Activated CD8-positive, alpha-beta memory T cell treated with anti-CD3 and anti-CD28 coated beads for 36 hours (primary cell): ENCODE data around the gene COMMD10. TPM values are rescaled to one million over a fixed set of nuclear protein-coding genes. Genes with fewer than 3 reads are reported as not detected.
"Not testable (repeated sequence)": the region's sequence is repeated elsewhere in the genome, so short reads cannot be mapped to it uniquely, and the experiment has no call there.

Experiments used
- CTCF ChIA-PET: fragments of 350-600 bp; sonication (Branson Sonifier 250); formaldehyde crosslinking; loops from one replicate; lab custom pipeline; 2021; ENCODE audit warnings: antibody characterized with exemption; lab: Charles Lee
- POLR2A ChIA-PET: fragments of 350-600 bp; sonication (Branson Sonifier 250); formaldehyde crosslinking; loops from one replicate; lab custom pipeline; 2021; ENCODE audit warnings: antibody characterized with exemption; lab: Charles Lee
- total RNA-seq, 2 experiments: library from RNA; stranded (reverse); gene quantifications; one replicate each; pipeline ENCODE4 v1.2.3, GENCODE V29; 2021

Gene COMMD10
- total RNA-seq: 10 to 100 TPM; 14.5 to 18.1 TPM

GRCh38 chr5:116084871-116085715 lies at the start of gene COMMD10:
Gene COMMD10, plus strand, starts transcription at chr5:116085025.
- ChIA-PET POLR2A (interaction anchor here (0.6 to 1.6 kb wide), 4 partner anchors 8 to 789 kb away, joined by 3 read pairs; partner anchors contain the start of gene CCDC112), CTCF (interaction anchor here (0.8 kb wide), 1 partner anchor 244 kb away, joined by 3 read pairs; the partner anchor contains the start of gene ATG12)

- POLR2A ChIA-PET: no interaction called here
- CTCF ChIA-PET: no interaction called here
Measured at GRCh38 chr5:116035123-116035522, 49.7 kb upstream of the COMMD10 start.

GRCh38 chr5:116037236-116037822 lies 47.5 kb upstream of the COMMD10 start:
- CTCF ChIA-PET: no interaction called here

GRCh38 chr5:116038817-116039216 lies 46.0 kb upstream of the COMMD10 start:
- ChIA-PET CTCF (no interaction called here), POLR2A (no interaction called here)

More at GRCh38 chr5:116037236-116037822, 47.5 kb upstream of the COMMD10 start:
- POLR2A ChIA-PET: no interaction called here

GRCh38 chr5:116042375-116042774 lies 42.5 kb upstream of the COMMD10 start:
- POLR2A ChIA-PET: no interaction called here
- CTCF ChIA-PET: no interaction called here

GRCh38 chr5:116044073-116044472 lies 40.8 kb upstream of the COMMD10 start:
- ChIA-PET CTCF (no interaction called here), POLR2A (no interaction called here)

DNA sequence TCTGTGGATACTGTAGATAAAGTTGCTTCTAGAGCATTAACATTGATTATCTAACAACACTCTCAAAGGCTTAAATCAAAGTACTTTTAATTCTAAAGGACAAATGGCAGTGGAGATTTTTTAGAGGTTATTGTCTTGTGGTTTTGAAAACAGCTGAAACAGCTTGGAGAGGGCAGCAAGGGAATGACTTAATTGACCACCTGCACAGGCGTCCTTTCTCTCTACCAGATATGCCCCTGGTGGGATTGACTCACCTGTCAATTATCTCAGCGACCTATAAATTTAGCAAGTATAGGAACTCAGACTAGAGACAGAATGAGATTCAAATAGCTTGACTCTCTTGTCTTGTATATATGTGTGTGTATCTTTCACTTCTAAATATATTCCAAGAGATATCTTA lies 39.0 kb upstream of the COMMD10 start:
- CTCF ChIA-PET: no interaction called here
- POLR2A ChIA-PET: no interaction called here

DNA sequence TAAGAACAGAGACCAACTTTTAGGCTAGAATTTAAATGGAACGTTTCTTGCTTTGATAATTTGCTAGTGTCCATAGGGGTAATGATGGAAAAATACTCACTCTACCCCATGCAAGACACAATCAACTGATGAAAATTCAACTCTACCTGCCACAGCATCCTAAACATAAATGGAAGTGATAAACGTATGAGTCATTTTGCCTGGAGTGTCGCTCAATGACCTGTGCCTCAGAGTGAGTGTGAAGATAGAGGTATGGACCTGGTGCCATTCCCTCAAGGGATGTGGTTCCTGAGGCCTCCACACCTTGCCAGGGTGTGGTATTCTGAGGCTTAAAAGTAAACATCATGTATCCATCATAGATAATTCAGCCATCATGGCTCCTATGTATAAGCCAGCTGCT lies 38.6 kb upstream of the COMMD10 start:
- ChIA-PET CTCF (no interaction called here), POLR2A (no interaction called here)

- POLR2A ChIA-PET: no interaction called here
- CTCF ChIA-PET: no interaction called here
Measured at GRCh38 chr5:116046823-116047222, 38.0 kb upstream of the COMMD10 start.

DNA sequence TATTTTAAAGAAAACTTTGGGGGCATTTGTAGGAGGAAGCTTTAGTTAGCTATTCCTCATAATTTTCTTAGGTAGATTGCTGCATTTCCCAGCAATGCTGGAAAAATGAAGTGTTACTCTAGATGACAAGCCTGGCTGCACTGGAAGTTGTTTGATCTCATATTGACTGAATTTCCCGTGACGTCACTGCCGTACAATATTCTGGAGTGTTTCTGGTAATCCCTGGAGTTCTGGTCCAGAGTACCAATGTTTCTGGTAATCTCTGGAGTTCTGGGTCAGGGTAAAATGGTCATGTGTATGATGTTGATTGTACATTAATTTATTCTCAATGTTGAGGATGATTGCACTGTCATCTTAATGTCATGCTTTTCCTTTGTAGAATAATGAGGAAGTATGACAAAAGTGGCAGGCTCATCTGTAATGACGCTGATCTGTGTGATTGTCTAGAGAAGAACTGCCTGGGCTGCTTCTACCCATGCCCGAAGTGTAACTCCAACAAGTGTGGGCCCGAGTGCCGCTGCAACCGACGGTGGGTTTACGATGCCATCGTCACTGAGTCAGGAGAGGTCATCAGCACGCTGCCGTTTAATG lies 26.4 kb upstream of the COMMD10 start:
- ChIA-PET POLR2A (no interaction called here), CTCF (no interaction called here)

DNA sequence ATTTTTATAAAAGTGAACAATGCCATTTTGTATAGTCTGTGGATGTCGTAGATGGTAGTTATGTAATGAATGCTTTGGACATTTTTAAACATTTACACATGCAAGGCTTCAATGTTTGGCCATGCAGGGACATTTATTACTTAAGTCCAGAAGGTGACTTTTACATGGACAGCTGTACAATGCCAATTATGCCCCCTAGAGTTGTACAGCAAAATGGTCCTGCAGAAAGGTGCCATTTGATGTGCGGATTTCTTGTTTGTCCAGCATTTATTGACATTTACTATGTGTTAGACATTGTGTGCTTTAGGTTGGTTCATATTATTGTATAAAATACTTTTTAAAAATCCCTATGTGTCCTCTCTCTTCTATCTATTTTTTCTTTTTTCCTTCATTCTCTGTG lies 22.5 kb upstream of the COMMD10 start:
- CTCF ChIA-PET: no interaction called here
- POLR2A ChIA-PET: no interaction called here

DNA sequence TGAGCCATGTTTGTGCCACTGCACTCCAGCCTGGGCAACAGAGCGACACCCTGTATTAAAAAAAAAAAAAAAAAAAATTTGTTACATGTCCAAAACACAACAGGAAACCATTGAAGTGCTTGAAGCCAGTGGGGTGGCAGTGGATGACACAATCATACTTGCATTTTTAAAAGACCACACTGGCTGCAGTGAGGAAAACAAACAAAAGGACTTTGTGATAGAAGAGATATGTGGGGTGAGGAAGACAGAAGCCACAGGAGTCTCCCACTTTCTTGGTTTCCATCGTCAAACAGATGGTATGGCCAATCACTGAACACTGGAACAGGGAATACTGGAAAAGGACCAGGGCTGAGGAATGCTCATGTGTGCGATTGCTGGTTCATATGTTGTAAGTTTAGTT lies 20.9 kb upstream of the COMMD10 start:
- ChIA-PET POLR2A (no interaction called here), CTCF (no interaction called here)

DNA sequence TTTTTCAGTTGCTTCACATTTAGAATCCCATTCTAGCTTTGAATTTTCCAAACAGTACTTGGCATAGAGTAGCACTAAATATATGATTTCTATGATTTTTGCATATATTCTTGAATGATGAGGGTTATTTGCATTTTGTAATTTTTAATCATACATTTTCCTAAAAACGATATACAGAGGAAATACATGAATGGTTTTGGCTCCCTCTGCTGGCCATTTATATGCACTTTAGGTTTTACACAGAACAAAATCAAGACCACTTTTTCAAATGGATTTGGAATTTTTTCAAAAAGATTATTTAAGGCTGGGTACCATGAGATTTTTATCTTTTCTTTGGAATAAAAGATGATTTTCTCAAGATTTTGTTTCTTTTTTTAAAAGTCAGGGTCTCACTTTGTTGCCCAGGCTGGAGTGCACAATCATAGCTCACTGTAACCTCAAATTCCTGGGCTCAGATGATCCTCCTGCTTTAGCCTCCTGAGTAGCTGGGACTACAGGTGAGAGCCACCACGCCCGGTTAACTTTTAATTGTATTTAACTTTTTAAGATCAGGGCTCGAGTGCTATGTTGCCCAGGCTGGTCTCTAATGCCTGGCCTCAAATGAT lies 16.7 kb upstream of the COMMD10 start:
- ChIA-PET POLR2A (interaction anchor here (1.0 kb wide), 1 partner anchor 252 kb away, joined by 3 read pairs; the partner anchor contains the start of gene CDO1), CTCF (interaction anchor here (1.0 to 2.0 kb wide), 3 partner anchors 9 to 219 kb away, joined by 3 to 4 read pairs (median 4); no protein-coding TSS in a partner anchor)

GRCh38 chr5:116071211-116071610 lies 13.6 kb upstream of the COMMD10 start:
- ChIA-PET CTCF (no interaction called here), POLR2A (no interaction called here)

GRCh38 chr5:116075191-116075831 lies 9.5 kb upstream of the COMMD10 start:
- ChIA-PET CTCF (no interaction called here), POLR2A (interaction anchor here (0.6 kb wide), 1 partner anchor 235 kb away, joined by 4 read pairs; no protein-coding TSS in a partner anchor)

- ChIA-PET POLR2A (interaction anchor here (0.7 to 1.1 kb wide), 2 partner anchors 8 to 531 kb away, joined by 3 read pairs; partner anchors contain the start of gene COMMD10), CTCF (interaction anchor here (1.2 kb wide), 1 partner anchor 9 kb away, joined by 4 read pairs; no protein-coding TSS in a partner anchor)
Measured at GRCh38 chr5:116076496-116076895, 8.3 kb upstream of the COMMD10 start.

DNA sequence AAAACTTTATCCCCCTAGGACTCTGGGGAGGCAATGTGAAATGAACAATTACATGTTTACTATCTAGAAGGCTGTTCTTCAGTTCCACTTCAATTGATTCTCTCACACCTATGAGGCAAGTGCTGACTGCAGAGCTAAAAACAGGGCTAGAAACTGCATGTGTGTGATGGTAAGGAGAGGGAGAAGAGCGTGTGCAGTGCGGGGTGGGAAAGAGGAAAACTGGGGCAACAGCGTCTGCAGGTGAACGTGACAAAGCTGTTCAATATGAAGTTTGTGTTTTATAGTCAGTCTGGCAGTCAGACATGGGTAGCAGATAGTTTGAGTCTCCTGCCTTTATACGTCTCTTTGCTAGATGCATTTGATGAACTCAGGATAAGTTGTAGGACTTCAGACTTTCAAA lies 6.6 kb upstream of the COMMD10 start:
- POLR2A ChIA-PET: no interaction called here
- CTCF ChIA-PET: no interaction called here

DNA sequence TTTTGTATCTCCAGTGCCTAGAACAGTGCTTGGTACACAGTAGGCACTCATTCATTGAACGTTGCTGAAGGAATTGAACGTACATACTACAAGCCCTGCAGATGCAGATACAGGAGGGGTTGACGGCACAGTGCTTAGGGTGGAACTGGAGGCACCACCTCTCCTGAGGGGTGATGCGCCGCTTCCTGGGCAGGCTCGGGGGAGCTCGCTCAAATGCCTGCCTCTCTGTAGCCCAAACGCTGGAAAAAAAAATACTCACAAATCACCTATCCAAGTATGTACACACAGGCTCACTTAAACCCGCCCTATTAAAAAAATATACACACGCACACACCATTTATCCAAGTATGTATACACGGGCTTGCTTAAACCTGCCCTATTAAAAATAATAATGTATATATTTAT lies 536 bp upstream of the COMMD10 start:
- ChIA-PET CTCF (interaction anchor here (0.8 kb wide), 1 partner anchor 243 kb away, joined by 3 read pairs; the partner anchor contains the start of gene ATG12), POLR2A (interaction anchor here (0.6 to 1.6 kb wide), 4 partner anchors 7 to 788 kb away, joined by 3 read pairs; partner anchors contain the start of gene CCDC112)

GRCh38 chr5:116086309-116086708 lies 1.5 kb downstream of the COMMD10 start:
- POLR2A ChIA-PET: not testable (repeated sequence)

More at GRCh38 chr5:116086309-116086708, 1.5 kb downstream of the COMMD10 start:
- CTCF ChIA-PET: not testable (repeated sequence)
